Measurements from ENCODE around the gene DENND1A.

The DENND1A gene

DNA sequence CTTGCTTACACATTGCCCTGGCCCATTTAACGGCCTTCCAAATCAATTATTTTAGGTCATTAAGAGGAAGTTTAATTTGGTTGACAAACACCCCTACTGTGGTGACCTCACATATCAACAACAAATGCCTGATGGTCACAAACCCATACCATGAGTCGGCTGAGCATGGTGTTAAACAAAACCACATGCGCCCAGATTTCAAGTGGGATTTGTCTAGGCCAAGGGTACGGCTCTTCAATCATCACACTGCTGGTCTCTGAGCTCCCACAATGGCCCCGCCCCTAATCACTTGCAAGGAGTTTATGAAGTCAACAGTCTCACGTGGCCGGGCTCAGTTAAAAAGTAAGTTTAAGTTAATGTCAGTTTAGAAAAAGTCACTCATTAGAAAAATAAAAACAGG, 330.1 kb downstream of the DENND1A start:
- Histone ChIP-seq H2AFZ (ENCODE audit: low read length) (no peak overlapping the region), H4K20me1 (ENCODE audit: insufficient read depth, low read length, poor library complexity, severe bottlenecking) (no peaks in the 10 kb centered on the region), H3K4me3 (ENCODE audit: low read length, poor library complexity, severe bottlenecking) (no peak overlapping the region), H3K36me3 (ENCODE audit: insufficient read depth, low read length) (no peaks in the 10 kb centered on the region), H3K27me3 (ENCODE audit: insufficient read depth, low read length, poor library complexity, severe bottlenecking) (no peaks in the 10 kb centered on the region), H3K4me1 (ENCODE audit: insufficient read depth, low read length, poor library complexity, severe bottlenecking) (no peaks in the 10 kb centered on the region), H3K9me2 (replicated peaks; ENCODE audit: low read depth, low read length) (no peaks in the 10 kb centered on the region), H3K4me2 (ENCODE audit: low read depth, low read length, poor library complexity, severe bottlenecking) (no peak overlapping the region), H3K79me2 (ENCODE audit: insufficient read depth, low read length) (no peaks in the 10 kb centered on the region), H3F3A (ENCODE audit: low read depth) (no peaks in the 10 kb centered on the region), H3K9me3 (ENCODE audit: insufficient read depth, low read depth, low read length) (no peaks in the 10 kb centered on the region), H3K9ac (ENCODE audit: low read depth, low read length, poor library complexity, severe bottlenecking) (no peak overlapping the region)
- no peak for TF ChIP-seq EZH2phosphoT487 (IDR thresholded peaks at IDR 0.05; ENCODE audit: borderline replicate concordance)
- TF ChIP-seq, protein P1, sequence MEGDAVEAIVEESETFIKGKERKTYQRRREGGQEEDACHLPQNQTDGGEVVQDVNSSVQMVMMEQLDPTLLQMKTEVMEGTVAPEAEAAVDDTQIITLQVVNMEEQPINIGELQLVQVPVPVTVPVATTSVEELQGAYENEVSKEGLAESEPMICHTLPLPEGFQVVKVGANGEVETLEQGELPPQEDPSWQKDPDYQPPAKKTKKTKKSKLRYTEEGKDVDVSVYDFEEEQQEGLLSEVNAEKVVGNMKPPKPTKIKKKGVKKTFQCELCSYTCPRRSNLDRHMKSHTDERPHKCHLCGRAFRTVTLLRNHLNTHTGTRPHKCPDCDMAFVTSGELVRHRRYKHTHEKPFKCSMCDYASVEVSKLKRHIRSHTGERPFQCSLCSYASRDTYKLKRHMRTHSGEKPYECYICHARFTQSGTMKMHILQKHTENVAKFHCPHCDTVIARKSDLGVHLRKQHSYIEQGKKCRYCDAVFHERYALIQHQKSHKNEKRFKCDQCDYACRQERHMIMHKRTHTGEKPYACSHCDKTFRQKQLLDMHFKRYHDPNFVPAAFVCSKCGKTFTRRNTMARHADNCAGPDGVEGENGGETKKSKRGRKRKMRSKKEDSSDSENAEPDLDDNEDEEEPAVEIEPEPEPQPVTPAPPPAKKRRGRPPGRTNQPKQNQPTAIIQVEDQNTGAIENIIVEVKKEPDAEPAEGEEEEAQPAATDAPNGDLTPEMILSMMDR (conservative IDR thresholded peaks at IDR 0.05; ENCODE audit: low read length): no peak

- no peaks in the 10 kb centered on the region for H3K9me2 ChIP-seq (replicated peaks; ENCODE audit: low read depth, low read length)
- no peaks in the 10 kb centered on the region for H3K27me3 ChIP-seq (ENCODE audit: insufficient read depth, low read length, poor library complexity, severe bottlenecking)
- no peaks in the 10 kb centered on the region for H3K4me1 ChIP-seq (ENCODE audit: insufficient read depth, low read length, poor library complexity, severe bottlenecking)
- no peak overlapping the region for H3K4me2 ChIP-seq (ENCODE audit: low read depth, low read length, poor library complexity, severe bottlenecking)
- TF ChIP-seq EZH2phosphoT487 (IDR thresholded peaks at IDR 0.05; ENCODE audit: borderline replicate concordance): no peak
- TF ChIP-seq, protein P1 (conservative IDR thresholded peaks at IDR 0.05; ENCODE audit: low read length): no peak
- H2AFZ ChIP-seq (ENCODE audit: low read length): no peak overlapping the region
- no peaks in the 10 kb centered on the region for H4K20me1 ChIP-seq (ENCODE audit: insufficient read depth, low read length, poor library complexity, severe bottlenecking)
- no peaks in the 10 kb centered on the region for H3K79me2 ChIP-seq (ENCODE audit: insufficient read depth, low read length)
- no peak overlapping the region for H3K4me3 ChIP-seq (ENCODE audit: low read length, poor library complexity, severe bottlenecking)
- H3K9me3 ChIP-seq (ENCODE audit: insufficient read depth, low read depth, low read length): no peaks in the 10 kb centered on the region
- no peaks in the 10 kb centered on the region for H3K36me3 ChIP-seq (ENCODE audit: insufficient read depth, low read length)
- no peak overlapping the region for H3K9ac ChIP-seq (ENCODE audit: low read depth, low read length, poor library complexity, severe bottlenecking)
- no peaks in the 10 kb centered on the region for H3F3A ChIP-seq (ENCODE audit: low read depth)
These were observed 331.9 kb downstream of the DENND1A start for GRCh38 chr9:123597876-123598556.

GRCh38 chr9:123597048-123597447, 332.9 kb downstream of the DENND1A start:
- no peaks in the 10 kb centered on the region for H3K4me1 ChIP-seq (ENCODE audit: insufficient read depth, low read length, poor library complexity, severe bottlenecking)
- no peak overlapping the region for H3K4me2 ChIP-seq (ENCODE audit: low read depth, low read length, poor library complexity, severe bottlenecking)
- H3K9me2 ChIP-seq (replicated peaks; ENCODE audit: low read depth, low read length): no peaks in the 10 kb centered on the region
- no peak overlapping the region for H3K9ac ChIP-seq (ENCODE audit: low read depth, low read length, poor library complexity, severe bottlenecking)
- H2AFZ ChIP-seq (ENCODE audit: low read length): no peak overlapping the region
- TF ChIP-seq, protein P1 (conservative IDR thresholded peaks at IDR 0.05; ENCODE audit: low read length): no peak
- no peak for TF ChIP-seq EZH2phosphoT487 (IDR thresholded peaks at IDR 0.05; ENCODE audit: borderline replicate concordance)
- no peaks in the 10 kb centered on the region for H3K9me3 ChIP-seq (ENCODE audit: insufficient read depth, low read depth, low read length)
- H3K79me2 ChIP-seq (ENCODE audit: insufficient read depth, low read length): no peaks in the 10 kb centered on the region
- H3K36me3 ChIP-seq (ENCODE audit: insufficient read depth, low read length): no peaks in the 10 kb centered on the region
- no peaks in the 10 kb centered on the region for H4K20me1 ChIP-seq (ENCODE audit: insufficient read depth, low read length, poor library complexity, severe bottlenecking)
- no peaks in the 10 kb centered on the region for H3K27me3 ChIP-seq (ENCODE audit: insufficient read depth, low read length, poor library complexity, severe bottlenecking)
- H3F3A ChIP-seq (ENCODE audit: low read depth): no peaks in the 10 kb centered on the region
- no peak overlapping the region for H3K4me3 ChIP-seq (ENCODE audit: low read length, poor library complexity, severe bottlenecking)
